HEK293 (cell line): ENCODE results near the gene ZIK1.
A peak's percentile ranks its signal among the peaks of the same experiment; 100 is the strongest.

Experiments
- CTCF ChIA-PET: fragments of 350-600 bp; formaldehyde crosslinking; extraction: SDS; loops from one replicate; lab custom pipeline; 2021; ENCODE audit warnings: antibody characterized with exemption; lab: Yijun Ruan, JAX
- POLR2A ChIA-PET: fragments of 300-600 bp; formaldehyde crosslinking; extraction: SDS; loops from one replicate; lab custom pipeline; 2020; ENCODE audit warnings: antibody characterized with exemption, inconsistent platforms; lab: Yijun Ruan, JAX
- H3K27ac ChIP-seq: fragments of 200-500 bp; sonication (Bioruptor generic); 2 replicates; pipeline ENCODE4 v1.5.1; 2014; ENCODE audit warnings: low read depth, low read length, control low read depth, inconsistent platforms; ENCODE audit errors: extremely low read depth
- H3K36me3 ChIP-seq, 2 experiments: fragments of 200-500 bp in 1 of 2; sonication (Bioruptor generic) in 1 of 2; 1 replicate in 1 of 2; 2 replicates in 1 of 2; pipeline ENCODE4 v1.5.1; 2014 to 2017; ENCODE audit warnings: inconsistent platforms in 2 of 2, low read length in 2 of 2; ENCODE audit not compliant: control insufficient read depth in 2 of 2, insufficient read depth in 1 of 2
- H3K4me1 ChIP-seq: fragments of 200-500 bp; sonication (Bioruptor generic); 2 replicates; pipeline ENCODE4 v1.5.1; 2014; ENCODE audit warnings: mild to moderate bottlenecking, low read length, inconsistent platforms; ENCODE audit not compliant: control insufficient read depth, insufficient read depth
- H3K4me3 ChIP-seq: 2 replicates; pipeline ENCODE4 v1.5.1; 2011; ENCODE audit warnings: low read depth, mild to moderate bottlenecking, control low read depth, low read length, moderate library complexity
- H3K9me3 ChIP-seq: fragments of 200-500 bp; sonication (Bioruptor generic); 2 replicates; pipeline ENCODE4 v1.5.1; 2014; ENCODE audit warnings: low read depth, low read length, inconsistent platforms; ENCODE audit not compliant: control insufficient read depth, insufficient read depth
- HOXC10 ChIP-seq: sonication (generic); formaldehyde crosslinking; IDR thresholded peaks from 2 replicates; pipeline ENCODE4 v1.8.1; 2023; ENCODE audit warnings: mild to moderate bottlenecking, missing genetic modification reagents
- MZF1 ChIP-seq: fragments of 450-650 bp; formaldehyde crosslinking; IDR thresholded peaks from 2 replicates; pipeline ENCODE4 v1.5.1; 2017; ENCODE audit warnings: missing biosample characterization, missing genetic modification characterization, borderline replicate concordance
- SCRT1 ChIP-seq: fragments of 450-650 bp; formaldehyde crosslinking; IDR thresholded peaks from 2 replicates; pipeline ENCODE4 v1.5.1; 2016; ENCODE audit warnings: missing biosample characterization, missing genetic modification characterization, borderline replicate concordance
- SP3 ChIP-seq: fragments of 450-650 bp; formaldehyde crosslinking; IDR thresholded peaks from 2 replicates; pipeline ENCODE4 v1.5.1; 2016; ENCODE audit warnings: missing biosample characterization, missing genetic modification characterization
- TSHZ1 ChIP-seq: fragments of 450-650 bp; formaldehyde crosslinking; IDR thresholded peaks from 2 replicates; pipeline ENCODE4 v1.5.1; 2016; ENCODE audit warnings: missing biosample characterization, missing genetic modification characterization, borderline replicate concordance
- ZBTB11 ChIP-seq: fragments of 450-650 bp; formaldehyde crosslinking; conservative IDR thresholded peaks from 2 replicates; pipeline ENCODE4 v1.5.1; 2016; ENCODE audit warnings: low read depth, missing biosample characterization, missing genetic modification characterization
- ZFHX2 ChIP-seq: fragments of 450-650 bp; formaldehyde crosslinking; conservative IDR thresholded peaks from 2 replicates; pipeline ENCODE4 v1.5.1; 2016; ENCODE audit warnings: missing biosample characterization, missing genetic modification characterization
- ZNF121 ChIP-seq: fragments of 450-650 bp; formaldehyde crosslinking; IDR thresholded peaks from 2 replicates; pipeline ENCODE4 v1.5.1; 2016; ENCODE audit warnings: missing biosample characterization, missing genetic modification characterization
- ZNF16 ChIP-seq: fragments of 450-650 bp; formaldehyde crosslinking; IDR thresholded peaks from 2 replicates; pipeline ENCODE4 v1.5.1; 2016; ENCODE audit warnings: low read depth, missing biosample characterization, missing genetic modification characterization
- ZNF202 ChIP-seq: fragments of 450-650 bp; formaldehyde crosslinking; IDR thresholded peaks from 2 replicates; pipeline ENCODE4 v1.5.1; 2016; ENCODE audit warnings: missing biosample characterization, missing genetic modification characterization, borderline replicate concordance
- ZNF214 ChIP-seq: fragments of 450-650 bp; formaldehyde crosslinking; IDR thresholded peaks from 2 replicates; pipeline ENCODE4 v1.5.1; 2017; ENCODE audit warnings: missing biosample characterization, mild to moderate bottlenecking, missing genetic modification characterization, borderline replicate concordance
- ZNF24 ChIP-seq: fragments of 450-650 bp; formaldehyde crosslinking; IDR thresholded peaks from 2 replicates; pipeline ENCODE4 v1.5.1; 2016; ENCODE audit warnings: missing biosample characterization, missing genetic modification characterization
- ZNF394 ChIP-seq: fragments of 450-650 bp; formaldehyde crosslinking; IDR thresholded peaks from 2 replicates; pipeline ENCODE4 v1.5.1; 2016; ENCODE audit warnings: missing biosample characterization, missing genetic modification characterization, mild to moderate bottlenecking, moderate library complexity, borderline replicate concordance
- ZNF488 ChIP-seq: fragments of 450-650 bp; formaldehyde crosslinking; IDR thresholded peaks from 2 replicates; pipeline ENCODE4 v1.5.1; 2016; ENCODE audit warnings: missing biosample characterization, missing genetic modification characterization
- ZNF501 ChIP-seq: fragments of 450-650 bp; formaldehyde crosslinking; IDR thresholded peaks from 2 replicates; pipeline ENCODE4 v1.5.1; 2016; ENCODE audit warnings: missing biosample characterization, missing genetic modification characterization
- ZNF530 ChIP-seq: fragments of 450-650 bp; formaldehyde crosslinking; IDR thresholded peaks from 2 replicates; pipeline ENCODE4 v1.5.1; 2016; ENCODE audit warnings: low read depth, missing biosample characterization, missing genetic modification characterization
- ZNF558 ChIP-seq: fragments of 450-650 bp; formaldehyde crosslinking; IDR thresholded peaks from 2 replicates; pipeline ENCODE4 v1.5.1; 2016; ENCODE audit warnings: missing biosample characterization, missing genetic modification characterization
- ZNF561 ChIP-seq: fragments of 450-650 bp; IDR thresholded peaks from 2 replicates; pipeline ENCODE4 v1.5.1; 2018; ENCODE audit warnings: missing biosample characterization, missing genetic modification characterization, borderline replicate concordance
- ZNF571 ChIP-seq: fragments of 450-650 bp; formaldehyde crosslinking; IDR thresholded peaks from 2 replicates; pipeline ENCODE4 v1.5.0; 2017; ENCODE audit warnings: missing biosample characterization, missing genetic modification characterization
- ZNF785 ChIP-seq: fragments of 450-650 bp; formaldehyde crosslinking; IDR thresholded peaks from 2 replicates; pipeline ENCODE4 v1.5.1; 2016; ENCODE audit warnings: missing biosample characterization, missing genetic modification characterization
- ZSCAN4 ChIP-seq: fragments of 450-650 bp; formaldehyde crosslinking; IDR thresholded peaks from 2 replicates; pipeline ENCODE4 v1.5.1; 2017; ENCODE audit warnings: missing biosample characterization, missing genetic modification characterization

ZIK1 gene

GRCh38 chr19:57559404-57560025 lies 24.4 kb upstream of the ZIK1 start, which contains the start of gene ZNF550 (continued):
- TF ChIP-seq ZBTB11 (tag by site-specific recombination) = peak; percentile 82
- TF ChIP-seq MZF1 (tag by site-specific recombination) = no peak
- no peak for TF ChIP-seq ZNF16 (tag by site-specific recombination)
- no peak for TF ChIP-seq ZFHX2 (tag by site-specific recombination)
- TF ChIP-seq ZNF561 (tag by site-specific recombination) = peak; percentile 64; the same call in 1 of the 2 replicates
- TF ChIP-seq ZSCAN4 (tag by site-specific recombination) = no peak
- no peak for TF ChIP-seq SCRT1 (tag by site-specific recombination)
- TF ChIP-seq ZNF785 (tag by site-specific recombination) = 0 out of 2 replicates have a peak, but pooled peaks have one; percentile 15
- TF ChIP-seq ZNF530 (tag by site-specific recombination) = no peak
- no peak for TF ChIP-seq ZNF121 (tag by site-specific recombination)
- no peak for TF ChIP-seq ZNF202 (tag by site-specific recombination)
- no peak for TF ChIP-seq ZNF214 (tag by site-specific recombination)
- peak; percentile 65 for TF ChIP-seq ZNF501 (tag by site-specific recombination)
- no peak for TF ChIP-seq HOXC10 (CRISPR knock-in tag)
- no peak for TF ChIP-seq ZNF394 (tag by site-specific recombination)
- peak; percentile 90 for TF ChIP-seq SP3 (tag by site-specific recombination)
- no peak for TF ChIP-seq ZNF24 (tag by site-specific recombination)
- no peak for TF ChIP-seq ZNF558 (tag by site-specific recombination)
- TF ChIP-seq, all 188 proteins: peak for 29

GRCh38 chr19:57560049-57560491 lies 23.9 kb upstream of the ZIK1 start:
- Histone ChIP-seq H3K9me3 (peaks cover 6% of the 10 kb centered on the region), H3K36me3 (peaks cover 13 to 30% of the 10 kb centered on the region in 2 experiments)
- ChIA-PET CTCF (interaction anchor here (0.7 kb wide), 2 partner anchors 107 to 157 kb away, joined by 3 read pairs; no protein-coding TSS in a partner anchor), POLR2A (interaction anchor here (0.6 kb wide), 1 partner anchor 60 kb away, joined by 3 read pairs; the partner anchor contains the start of gene ZNF773)
- no peak for TF ChIP-seq ZNF571 (tag by site-specific recombination)
- TF ChIP-seq TSHZ1 = no peak
- no peak for TF ChIP-seq ZNF488 (tag by site-specific recombination)
- no peak for TF ChIP-seq SCRT1 (tag by site-specific recombination)
- TF ChIP-seq, all 188 proteins: peak for 0
- Histone ChIP-seq H3K27ac (no peak overlapping the region), H3K4me1 (no peaks in the 10 kb centered on the region; the same call in 1 of the 2 replicates), H3K4me3 (peak overlapping the region; percentile 69)
